IMR-90 (cell line): ENCODE data around the gene CCDC146. TPM values are rescaled to one million over a fixed set of nuclear protein-coding genes. Genes with fewer than 3 reads are reported as not detected.

Experiments
- ATAC-seq: fragments of 200-7000 bp; cut with Tn5 transposase; 2 replicates; pipeline ENCODE4 v1.9.1; 2020; ENCODE audit warnings: low read depth, mild to moderate bottlenecking, moderate library complexity
- BruUV-seq: library from RNA; stranded (reverse); fragments of 400-500 nt; replicated peaks from 2 replicates; lab custom pipeline; 2021; lab: Mats Ljungman, UMichigan
- CTCF ChIA-PET: fragments of 300-600 bp; formaldehyde crosslinking; extraction: SDS; loops from one replicate; lab custom pipeline; 2021; ENCODE audit warnings: antibody characterized with exemption; lab: Yijun Ruan, JAX
- POLR2A ChIA-PET: fragments of 300-600 bp; sonication (Branson Sonifier 250); formaldehyde crosslinking; loops from one replicate; lab custom pipeline; 2022; ENCODE audit warnings: antibody characterized with exemption; ENCODE audit not compliant: unreplicated experiment; lab: Charles Lee
- DNase-seq: peaks from one replicate; pipeline ENCODE4 v3.0.0; 2013
- H2AFZ ChIP-seq: replicated peaks from 2 replicates; pipeline ENCODE3; 2013; ENCODE audit warnings: low read length, mild to moderate bottlenecking; ENCODE audit not compliant: poor library complexity
- H2AK5ac ChIP-seq: 2 replicates; pipeline ENCODE4 v1.6.1; 2013; ENCODE audit warnings: low read depth, low read length, inconsistent platforms
- H2AK9ac ChIP-seq: replicated peaks from 2 replicates; pipeline ENCODE3; 2013; ENCODE audit warnings: mild to moderate bottlenecking, low read depth, low read length, moderate library complexity; ENCODE audit not compliant: poor library complexity
- H2BK120ac ChIP-seq: 2 replicates; pipeline ENCODE4 v1.6.1; 2013; ENCODE audit warnings: low read depth, low read length, inconsistent platforms
- H2BK15ac ChIP-seq: 3 replicates; pipeline ENCODE4 v1.6.1; 2013; ENCODE audit warnings: low read depth, low read length, inconsistent platforms
- H2BK20ac ChIP-seq: 2 replicates; pipeline ENCODE4 v1.6.1; 2013; ENCODE audit warnings: low read depth, mild to moderate bottlenecking, inconsistent platforms, low read length, moderate library complexity
- H2BK5ac ChIP-seq: 2 replicates; pipeline ENCODE4 v1.6.1; 2013; ENCODE audit warnings: mild to moderate bottlenecking, low read depth, low read length, inconsistent platforms; ENCODE audit not compliant: poor library complexity, severe bottlenecking
- H3K14ac ChIP-seq: replicated peaks from 2 replicates; pipeline ENCODE4 v1.6.1; 2013; ENCODE audit warnings: low read depth, low read length, inconsistent platforms
- H3K18ac ChIP-seq: 2 replicates; pipeline ENCODE4 v1.6.1; 2013; ENCODE audit warnings: low read depth, low read length, control low read depth
- H3K23ac ChIP-seq: 2 replicates; pipeline ENCODE4 v1.6.1; 2013; ENCODE audit warnings: low read depth, low read length, inconsistent platforms
- H3K27ac ChIP-seq: 2 replicates; pipeline ENCODE4 v1.5.1; 2013; ENCODE audit warnings: mild to moderate bottlenecking, control low read depth, low read length; ENCODE audit not compliant: insufficient read depth
- H3K27me3 ChIP-seq: 2 replicates; pipeline ENCODE4 v1.6.1; 2013; ENCODE audit warnings: low read length; ENCODE audit not compliant: control insufficient read depth, insufficient read depth
- H3K36me3 ChIP-seq: 2 replicates; pipeline ENCODE4 v1.6.1; 2013; ENCODE audit warnings: low read length, mixed read lengths; ENCODE audit not compliant: control insufficient read depth, insufficient read depth
- H3K4ac ChIP-seq: 2 replicates; pipeline ENCODE4 v1.6.1; 2013; ENCODE audit warnings: low read depth, low read length, inconsistent platforms
- H3K4me1 ChIP-seq: 2 replicates; pipeline ENCODE4 v1.6.1; 2013; ENCODE audit warnings: low read length, mixed read lengths; ENCODE audit not compliant: control insufficient read depth, insufficient read depth
- H3K4me2 ChIP-seq: 2 replicates; pipeline ENCODE4 v1.6.1; 2013; ENCODE audit warnings: low read depth, mild to moderate bottlenecking, control low read depth, low read length, moderate library complexity
- H3K4me3 ChIP-seq: 2 replicates; pipeline ENCODE4 v1.5.1; 2013; ENCODE audit warnings: low read depth, mild to moderate bottlenecking, control low read depth, low read length, moderate library complexity; ENCODE audit not compliant: insufficient read depth
- H3K56ac ChIP-seq: 2 replicates; pipeline ENCODE4 v1.6.1; 2013; ENCODE audit warnings: low read length, inconsistent platforms; ENCODE audit not compliant: insufficient read depth; ENCODE audit errors: extremely low read depth
- H3K79me1 ChIP-seq, 2 experiments: 2 replicates each; pipeline ENCODE4 v1.6.1; 2013; ENCODE audit warnings: low read length in 2 of 2, inconsistent platforms in 1 of 2, low read depth in 1 of 2
- H3K9ac ChIP-seq: 2 replicates; pipeline ENCODE4 v1.6.1; 2013; ENCODE audit warnings: low read depth, low read length, control low read depth
- H3K9me1 ChIP-seq: 2 replicates; pipeline ENCODE4 v1.6.1; 2013; ENCODE audit warnings: low read length, inconsistent platforms; ENCODE audit not compliant: insufficient read depth
- H3K9me3 ChIP-seq: 2 replicates; pipeline ENCODE4 v1.6.1; 2013; ENCODE audit warnings: low read length; ENCODE audit not compliant: control insufficient read depth, insufficient read depth
- H4K20me1 ChIP-seq: 2 replicates; pipeline ENCODE4 v1.6.1; 2013; ENCODE audit warnings: low read length, inconsistent platforms; ENCODE audit not compliant: insufficient read depth
- H4K5ac ChIP-seq: 2 replicates; pipeline ENCODE4 v1.6.1; 2013; ENCODE audit warnings: mild to moderate bottlenecking, low read depth, low read length, control low read depth
- H4K8ac ChIP-seq, 2 experiments: 2 replicates each; pipeline ENCODE4 v1.6.1; 2013; ENCODE audit warnings: low read depth in 2 of 2, low read length in 2 of 2, control low read depth in 1 of 2, inconsistent platforms in 1 of 2
- H4K91ac ChIP-seq: 2 replicates; pipeline ENCODE4 v1.6.1; 2013; ENCODE audit warnings: low read depth, low read length, inconsistent platforms; ENCODE audit not compliant: insufficient read depth
- BHLHE40 ChIP-seq: fragments of 150-350 bp; IDR thresholded peaks from 2 replicates; pipeline ENCODE4 v1.6.1; 2016; ENCODE audit warnings: mild to moderate bottlenecking, low read depth, low read length
- ELK1 ChIP-seq: fragments of 150-350 bp; IDR thresholded peaks from 2 replicates; pipeline ENCODE4 v1.6.1; 2016; ENCODE audit warnings: low read depth, mild to moderate bottlenecking, low read length, moderate library complexity, borderline replicate concordance
- FOS ChIP-seq: fragments of 150-350 bp; IDR thresholded peaks from 2 replicates; pipeline ENCODE4 v1.6.1; 2016; ENCODE audit warnings: low read depth, low read length
- NFE2L2 ChIP-seq: fragments of 150-350 bp; IDR thresholded peaks from 2 replicates; pipeline ENCODE4 v1.6.1; 2016; ENCODE audit warnings: low read depth, mild to moderate bottlenecking, low read length
- RFX5 ChIP-seq: IDR thresholded peaks from 2 replicates; pipeline ENCODE4 v1.8.0; 2012; ENCODE audit warnings: low read depth, mild to moderate bottlenecking, low read length, moderate library complexity
- SMC3 ChIP-seq: fragments of 150-350 bp; IDR thresholded peaks from 2 replicates; pipeline ENCODE4 v1.6.1; 2016; ENCODE audit warnings: low read depth, mild to moderate bottlenecking, antibody characterized with exemption, low read length, moderate library complexity
- WGBS, 2 experiments: methylation state at CpG; one replicate each; pipeline versions ENCODE4 v1.1.5 to v1.1.7; 2013; ENCODE audit warnings: missing lambda C conversion rate in 2 of 2; ENCODE audit not compliant: insufficient read length in 1 of 2; ENCODE audit errors: extremely low coverage in 2 of 2; 5-methylcytosine and 5-hydroxymethylcytosine counted together
- dilution Hi-C: fragments of 300-500 bp; cut with HindIII; formaldehyde crosslinking; loops from one replicate; pipeline ENCODE4 v1.14.3; 2018; ENCODE audit warnings: low sequenced_read_pairs; ENCODE audit not compliant: unreplicated experiment
- in situ Hi-C: fragments of 300-500 bp; cut with MboI; formaldehyde crosslinking; loops from 3 replicates; pipeline ENCODE4 v1.14.3; 2019; ENCODE audit warnings: low sequenced_read_pairs, inconsistent platforms, mixed read lengths
- intact Hi-C: fragments of 100-400 bp; cut with micrococcal nuclease; formaldehyde crosslinking; loops from 2 replicates; pipeline ENCODE4 v1.10.0; 2022
- polyA plus RNA-seq, 3 experiments: library from polyadenylated mRNA; depleted of rRNA; stranded (reverse); fragments of >200 nt; gene quantifications; 2 replicates each; pipeline ENCODE4 v1.2.3, GENCODE V29; 2012; ENCODE audit warnings: low replicate concordance in 1 of 3
- total RNA-seq: library from RNA; depleted of rRNA; stranded (reverse); fragments of >200 nt; gene quantifications from 2 replicates; pipeline ENCODE4 v1.2.3, GENCODE V29; 2012
- TF ChIP-seq, protein P1 (sequence below): conservative IDR thresholded peaks from 2 replicates; pipeline ENCODE4 v1.5.1; 2012; ENCODE audit warnings: mild to moderate bottlenecking, low read depth, low read length, improper control_type of control experiment

Gene CCDC146
- total and polyA plus RNA-seq, 2 of the 4 experiments (the other 2 are of a cell fraction), result 0.54 to 1.7 TPM

GRCh38 chr7:77182261-77182660 lies 59.8 kb downstream of the CCDC146 start:
- Histone ChIP-seq H2BK15ac (no peak overlapping the region), H4K20me1 (no peaks in the 10 kb centered on the region), H4K8ac (no peak overlapping the region), H3K36me3 (no peaks in the 10 kb centered on the region), H3K79me1 (no peaks in the 10 kb centered on the region), H3K18ac (no peak overlapping the region), H2AK9ac (no peak overlapping the region), H3K4me2 (no peak overlapping the region), H3K4me1 (peaks cover 2% of the 10 kb centered on the region; the same call in 1 of the 2 replicates), H3K4ac (no peak overlapping the region), H3K56ac (no peak overlapping the region), H2BK20ac (peak overlapping the region; percentile 58; the same call in 1 of the 2 replicates), H4K5ac (no peak overlapping the region), H3K27ac (no peak overlapping the region), H3K4me3 (no peak overlapping the region), H4K91ac (no peak overlapping the region), H2BK5ac (no peak overlapping the region), H3K9ac (no peak overlapping the region), H3K14ac (no peak overlapping the region), H2AK5ac (no peak overlapping the region), H3K23ac (no peak overlapping the region), H2BK120ac (no peak overlapping the region; the same call in 1 of the 2 replicates), H3K9me1 (peaks cover 2% of the 10 kb centered on the region; the same call in 1 of the 2 replicates), H3K9me3 (no peaks in the 10 kb centered on the region), H2AFZ (no peak overlapping the region), H3K27me3 (no peaks in the 10 kb centered on the region)
- no TSS peak for BruUV-seq
- no peak for DNase-seq
- POLR2A ChIA-PET, result no interaction called here
- ATAC-seq, result no peak
- WGBS, 2 experiments, result no CpG with 5 or more reads among the region's 1 CpG
- TF ChIP-seq SMC3 (no peak), ELK1 (no peak), RFX5 (no peak), BHLHE40 (no peak), NFE2L2 (no peak), FOS (no peak)
- TF ChIP-seq, protein P1, sequence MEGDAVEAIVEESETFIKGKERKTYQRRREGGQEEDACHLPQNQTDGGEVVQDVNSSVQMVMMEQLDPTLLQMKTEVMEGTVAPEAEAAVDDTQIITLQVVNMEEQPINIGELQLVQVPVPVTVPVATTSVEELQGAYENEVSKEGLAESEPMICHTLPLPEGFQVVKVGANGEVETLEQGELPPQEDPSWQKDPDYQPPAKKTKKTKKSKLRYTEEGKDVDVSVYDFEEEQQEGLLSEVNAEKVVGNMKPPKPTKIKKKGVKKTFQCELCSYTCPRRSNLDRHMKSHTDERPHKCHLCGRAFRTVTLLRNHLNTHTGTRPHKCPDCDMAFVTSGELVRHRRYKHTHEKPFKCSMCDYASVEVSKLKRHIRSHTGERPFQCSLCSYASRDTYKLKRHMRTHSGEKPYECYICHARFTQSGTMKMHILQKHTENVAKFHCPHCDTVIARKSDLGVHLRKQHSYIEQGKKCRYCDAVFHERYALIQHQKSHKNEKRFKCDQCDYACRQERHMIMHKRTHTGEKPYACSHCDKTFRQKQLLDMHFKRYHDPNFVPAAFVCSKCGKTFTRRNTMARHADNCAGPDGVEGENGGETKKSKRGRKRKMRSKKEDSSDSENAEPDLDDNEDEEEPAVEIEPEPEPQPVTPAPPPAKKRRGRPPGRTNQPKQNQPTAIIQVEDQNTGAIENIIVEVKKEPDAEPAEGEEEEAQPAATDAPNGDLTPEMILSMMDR, result no peak
- dilution Hi-C loops, result no loop called here
- CTCF ChIA-PET, result no interaction called here
- intact Hi-C loops, result no loop called here
- in situ Hi-C loops, result no loop called here
